B cell (primary cell): Measurements from ENCODE around the gene NUAK1.

Source experiments
- CTCF ChIP-seq: fragments of 200-600 bp; IDR thresholded peaks from one replicate; pipeline ENCODE4 v1.8.0; 2022; ENCODE audit warnings: antibody characterized with exemption, mild to moderate bottlenecking
- EZH2 ChIP-seq: IDR thresholded peaks from 2 replicates; pipeline ENCODE4 v1.6.1; 2012; ENCODE audit warnings: borderline replicate concordance, low read depth, mild to moderate bottlenecking, moderate library complexity, low read length; ENCODE audit not compliant: insufficient read depth, poor library complexity, severe bottlenecking

DNA sequence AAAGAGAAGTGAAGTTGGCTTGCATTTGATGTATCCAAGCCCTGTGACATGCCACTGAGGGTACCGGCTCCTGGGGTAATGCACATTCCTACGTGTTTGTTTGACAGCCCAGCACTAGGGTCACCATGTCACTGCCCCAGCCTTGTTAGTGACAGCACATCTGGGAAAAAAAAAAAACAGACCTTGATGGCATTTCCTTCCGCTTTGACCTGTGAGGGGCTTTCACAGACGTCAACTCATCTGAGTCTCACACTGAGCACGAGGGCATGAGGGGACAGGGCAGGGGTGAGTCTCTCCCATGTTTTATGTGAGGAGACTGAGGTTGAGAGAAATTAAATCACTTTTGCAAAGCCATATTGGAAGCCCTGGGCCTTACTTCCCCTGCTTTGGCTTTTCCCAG is 111.5 kb downstream of the NUAK1 start:
- TF ChIP-seq CTCF (no peak), EZH2 (no peak)
